OCI-LY1 (cell line): ENCODE data around the gene ARGLU1.

Source experiments
- H2AFZ ChIP-seq: fragments of 200-600 bp; sonication (generic), shearing (Covaris generic); 2 replicates; pipeline ENCODE4 v1.6.0; 2014; ENCODE audit warnings: antibody characterized with exemption, mild to moderate bottlenecking, low read length
- H3F3A ChIP-seq: fragments of 200-600 bp; sonication (generic), shearing (Covaris generic); 2 replicates; pipeline ENCODE4 v1.6.0; 2014; ENCODE audit warnings: mild to moderate bottlenecking, antibody characterized with exemption, low read length, moderate library complexity; ENCODE audit not compliant: insufficient read depth
- H3K27ac ChIP-seq: fragments of 200-600 bp; sonication (generic); 2 replicates; pipeline ENCODE4 v1.5.1; 2014; ENCODE audit warnings: low read length, mixed run types, mild to moderate bottlenecking, low read depth; ENCODE audit not compliant: poor library complexity, severe bottlenecking
- H3K27me3 ChIP-seq: fragments of 200-600 bp; sonication (generic); 2 replicates; pipeline ENCODE4 v1.6.0; 2014; ENCODE audit warnings: antibody characterized with exemption, mild to moderate bottlenecking, low read length, moderate library complexity; ENCODE audit not compliant: insufficient read depth
- H3K36me3 ChIP-seq: fragments of 200-600 bp; sonication (generic); 2 replicates; pipeline ENCODE4 v1.6.1; 2014; ENCODE audit warnings: mild to moderate bottlenecking, antibody characterized with exemption, low read length, moderate library complexity, mixed read lengths; ENCODE audit not compliant: insufficient read depth
- H3K4me1 ChIP-seq: fragments of 200-600 bp; sonication (generic); 2 replicates; pipeline ENCODE4 v1.5.1; 2014; ENCODE audit warnings: mild to moderate bottlenecking, low read length, moderate library complexity; ENCODE audit not compliant: insufficient read depth, severe bottlenecking
- H3K4me2 ChIP-seq: fragments of 200-600 bp; sonication (generic), shearing (Covaris generic); 2 replicates; pipeline ENCODE4 v1.6.1; 2014; ENCODE audit warnings: low read length
- H3K4me3 ChIP-seq: fragments of 200-600 bp; sonication (generic); 2 replicates; pipeline ENCODE4 v1.5.1; 2014; ENCODE audit warnings: low read length, low read depth, mild to moderate bottlenecking, mixed read lengths; ENCODE audit not compliant: poor library complexity, severe bottlenecking
- H3K79me2 ChIP-seq: fragments of 200-600 bp; shearing (Covaris generic); 2 replicates; pipeline ENCODE4 v1.6.1; 2016; ENCODE audit warnings: mixed run types, low read length, mixed read lengths; ENCODE audit not compliant: insufficient read depth
- H3K9ac ChIP-seq: fragments of 200-600 bp; sonication (generic), shearing (Covaris generic); 2 replicates; pipeline ENCODE4 v1.6.1; 2014; ENCODE audit warnings: mild to moderate bottlenecking, low read length, mixed read lengths
- H3K9me2 ChIP-seq: fragments of 200-600 bp; sonication (generic), shearing (Covaris generic); 2 replicates; pipeline ENCODE4 v1.6.1; 2014; ENCODE audit warnings: low read depth, mild to moderate bottlenecking, low read length, mixed read lengths
- H3K9me3 ChIP-seq: fragments of 200-600 bp; shearing (Covaris generic); 2 replicates; pipeline ENCODE4 v1.6.1; 2014; ENCODE audit warnings: low read length, mixed read lengths
- H4K20me1 ChIP-seq: fragments of 200-600 bp; sonication (generic), shearing (Covaris generic); 2 replicates; pipeline ENCODE4 v1.6.0; 2016; ENCODE audit warnings: mild to moderate bottlenecking, low read length; ENCODE audit not compliant: insufficient read depth
- EZH2 ChIP-seq: fragments of 200-600 bp; sonication (generic), shearing (Covaris generic); IDR thresholded peaks from 2 replicates; pipeline ENCODE4 v1.8.0; 2017; ENCODE audit warnings: borderline replicate concordance, mixed run types, mild to moderate bottlenecking, antibody characterized with exemption, low read length, moderate library complexity, mixed read lengths
- TF ChIP-seq, protein P1 (sequence below): fragments of 200-600 bp; sonication (generic), shearing (Covaris generic); IDR thresholded peaks from 2 replicates; pipeline ENCODE4 v1.5.1; 2017; ENCODE audit warnings: mild to moderate bottlenecking, antibody characterized with exemption, low read length, moderate library complexity, mixed read lengths

ARGLU1 gene

DNA sequence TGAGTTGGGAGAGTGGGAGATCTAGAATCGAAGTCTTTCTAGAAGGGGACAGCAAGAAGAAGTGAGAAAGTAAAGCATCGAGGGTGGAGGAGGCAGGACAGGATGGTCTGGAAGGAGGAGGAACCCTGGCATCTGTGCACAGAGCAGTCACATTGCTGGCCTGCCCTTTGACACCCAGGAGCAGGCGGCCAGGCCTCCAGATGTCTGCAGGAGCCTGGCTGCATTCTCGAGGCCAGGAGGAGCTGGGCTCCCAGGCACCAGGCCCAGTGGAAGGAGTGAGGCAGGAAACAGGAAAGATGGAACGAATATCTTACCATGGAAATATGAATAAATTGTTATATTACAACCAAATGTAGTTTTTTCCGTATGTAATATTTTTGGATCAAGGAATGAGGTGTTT is 27.7 kb upstream of the ARGLU1 start:
- no peak for TF ChIP-seq EZH2
- TF ChIP-seq, protein P1, sequence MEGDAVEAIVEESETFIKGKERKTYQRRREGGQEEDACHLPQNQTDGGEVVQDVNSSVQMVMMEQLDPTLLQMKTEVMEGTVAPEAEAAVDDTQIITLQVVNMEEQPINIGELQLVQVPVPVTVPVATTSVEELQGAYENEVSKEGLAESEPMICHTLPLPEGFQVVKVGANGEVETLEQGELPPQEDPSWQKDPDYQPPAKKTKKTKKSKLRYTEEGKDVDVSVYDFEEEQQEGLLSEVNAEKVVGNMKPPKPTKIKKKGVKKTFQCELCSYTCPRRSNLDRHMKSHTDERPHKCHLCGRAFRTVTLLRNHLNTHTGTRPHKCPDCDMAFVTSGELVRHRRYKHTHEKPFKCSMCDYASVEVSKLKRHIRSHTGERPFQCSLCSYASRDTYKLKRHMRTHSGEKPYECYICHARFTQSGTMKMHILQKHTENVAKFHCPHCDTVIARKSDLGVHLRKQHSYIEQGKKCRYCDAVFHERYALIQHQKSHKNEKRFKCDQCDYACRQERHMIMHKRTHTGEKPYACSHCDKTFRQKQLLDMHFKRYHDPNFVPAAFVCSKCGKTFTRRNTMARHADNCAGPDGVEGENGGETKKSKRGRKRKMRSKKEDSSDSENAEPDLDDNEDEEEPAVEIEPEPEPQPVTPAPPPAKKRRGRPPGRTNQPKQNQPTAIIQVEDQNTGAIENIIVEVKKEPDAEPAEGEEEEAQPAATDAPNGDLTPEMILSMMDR = no peak
- peaks cover 4% of the 10 kb centered on the region; the same call in 1 of the 2 replicates for H3K27me3 ChIP-seq
- H3K36me3 ChIP-seq = no peaks in the 10 kb centered on the region
- no peak overlapping the region for H3K27ac ChIP-seq
- no peaks in the 10 kb centered on the region for H4K20me1 ChIP-seq
- no peak overlapping the region for H2AFZ ChIP-seq
- H3F3A ChIP-seq = no peaks in the 10 kb centered on the region
- no peaks in the 10 kb centered on the region for H3K9me3 ChIP-seq
- no peak overlapping the region for H3K4me3 ChIP-seq
- no peaks in the 10 kb centered on the region for H3K9me2 ChIP-seq
- no peaks in the 10 kb centered on the region for H3K4me1 ChIP-seq
- no peaks in the 10 kb centered on the region for H3K79me2 ChIP-seq
- no peak overlapping the region for H3K9ac ChIP-seq
- H3K4me2 ChIP-seq = no peak overlapping the region

DNA sequence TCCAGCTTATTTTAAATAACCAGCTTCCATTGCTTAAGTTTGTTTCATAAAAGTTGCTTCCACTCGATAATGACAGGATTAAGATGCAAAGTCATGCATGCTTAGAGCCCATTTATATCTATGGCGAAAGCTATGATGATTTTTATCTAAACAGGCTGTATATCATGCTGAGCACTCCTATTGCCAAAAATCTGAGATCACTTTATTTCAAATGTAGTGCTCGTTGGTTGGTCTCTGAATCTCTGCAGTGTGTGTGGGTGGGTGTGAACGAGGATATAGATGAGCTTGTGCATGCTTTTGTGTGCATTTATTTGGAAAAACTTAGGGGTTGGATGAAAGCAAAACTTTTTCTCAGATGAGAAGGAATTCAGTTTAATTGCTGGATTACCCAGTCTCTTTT is 27.0 kb upstream of the ARGLU1 start:
- Histone ChIP-seq H2AFZ (no peak overlapping the region), H3K36me3 (no peaks in the 10 kb centered on the region), H3K4me3 (no peak overlapping the region), H3K9me3 (no peaks in the 10 kb centered on the region), H3F3A (no peaks in the 10 kb centered on the region), H3K4me2 (no peak overlapping the region), H3K27ac (no peak overlapping the region), H4K20me1 (no peaks in the 10 kb centered on the region), H3K79me2 (no peaks in the 10 kb centered on the region), H3K9me2 (no peaks in the 10 kb centered on the region), H3K9ac (no peak overlapping the region), H3K27me3 (peaks cover 4% of the 10 kb centered on the region; the same call in 1 of the 2 replicates), H3K4me1 (no peaks in the 10 kb centered on the region)
- no peak for TF ChIP-seq EZH2
- TF ChIP-seq, protein P1 = no peak

DNA sequence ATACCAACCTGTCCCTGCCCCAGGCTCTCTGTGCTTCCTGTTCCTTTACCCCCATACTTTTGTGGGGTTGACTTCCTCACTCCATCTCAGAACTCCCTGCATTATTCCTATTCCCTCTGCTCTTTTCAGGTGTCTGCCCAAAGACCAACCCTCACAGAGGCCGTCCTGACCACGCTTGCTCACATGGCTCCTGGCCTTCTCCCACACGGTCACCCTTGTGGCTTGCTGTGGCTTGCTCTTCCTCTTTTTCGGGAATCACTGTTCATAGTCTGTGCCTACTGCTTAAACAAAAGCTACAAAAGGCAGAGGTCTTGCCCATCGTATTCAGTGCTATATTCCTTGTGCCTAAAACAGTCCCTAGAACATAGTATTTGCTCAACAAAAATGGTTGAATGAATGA is 25.2 kb upstream of the ARGLU1 start:
- Histone ChIP-seq H3K4me2 (no peak overlapping the region), H3K4me3 (no peak overlapping the region), H3K9me3 (no peaks in the 10 kb centered on the region), H3K36me3 (no peaks in the 10 kb centered on the region), H4K20me1 (no peaks in the 10 kb centered on the region), H3K4me1 (no peaks in the 10 kb centered on the region), H3K9ac (no peak overlapping the region), H2AFZ (no peak overlapping the region), H3K79me2 (no peaks in the 10 kb centered on the region), H3K27me3 (peaks cover 4% of the 10 kb centered on the region; the same call in 1 of the 2 replicates), H3K27ac (no peak overlapping the region), H3K9me2 (no peaks in the 10 kb centered on the region), H3F3A (no peaks in the 10 kb centered on the region)
- TF ChIP-seq EZH2 = no peak
- TF ChIP-seq, protein P1 = no peak
